ENCODE measurements around the gene CARS1.

GRCh38 chr11:2977113-2977512 lies 80.1 kb downstream of the CARS1 start:
- TF ChIP-seq POLR2AphosphoS5 (IDR thresholded peaks at IDR 0.05; ENCODE audit: low read depth, low read length) (no peak), REST (IDR thresholded peaks at IDR 0.05; ENCODE audit: insufficient read depth in 1 of 2, low read depth in 2 of 2, low read length in 2 of 2) (no peak), SIN3A (IDR thresholded peaks at IDR 0.05; ENCODE audit: borderline replicate concordance, insufficient read depth, low read length) (no peak), TAF1 (IDR thresholded peaks at IDR 0.05; ENCODE audit: borderline replicate concordance, insufficient read depth, low read length) (no peak), FOXP2 (optimal IDR thresholded peaks at IDR 0.05; ENCODE audit: borderline replicate concordance, extremely low read depth, extremely low read length, insufficient read depth) (no peak)
